Measurements from ENCODE around the gene AGFG1.

Gene AGFG1

GRCh38 chr2:227608561-227609338 is 136.8 kb downstream of the AGFG1 start:
- Histone ChIP-seq H3K36me3 (no peaks in the 10 kb centered on the region), H3K9me3 (no peaks in the 10 kb centered on the region), H3K27me3 (peaks cover 71% of the 10 kb centered on the region), H3K4me1 (ENCODE audit: control insufficient read depth in 1 of 2, insufficient read depth in 1 of 2, low read depth in 1 of 2, low read length in 1 of 2) (no peaks in the 10 kb centered on the region), H3K4me3 (ENCODE audit: low read depth in 1 of 2, low read length in 1 of 2) (no peak overlapping the region), H3K27ac (no peak overlapping the region)
- TF ChIP-seq CTCF (IDR thresholded peaks at IDR 0.05), result no peak

- H3K4me3 ChIP-seq (ENCODE audit: low read depth in 1 of 2, low read length in 1 of 2), result no peak overlapping the region
- no peak for TF ChIP-seq CTCF (IDR thresholded peaks at IDR 0.05)
These were observed 138.2 kb downstream of the AGFG1 start for GRCh38 chr2:227610123-227610522.

More at GRCh38 chr2:227610123-227610522, 138.2 kb downstream of the AGFG1 start:
- H3K27ac ChIP-seq, result no peak overlapping the region
- no peaks in the 10 kb centered on the region for H3K9me3 ChIP-seq
- H3K36me3 ChIP-seq, result no peaks in the 10 kb centered on the region
- H3K27me3 ChIP-seq, result peaks cover 68% of the 10 kb centered on the region
- H3K4me1 ChIP-seq (ENCODE audit: control insufficient read depth in 1 of 2, insufficient read depth in 1 of 2, low read depth in 1 of 2, low read length in 1 of 2), result no peaks in the 10 kb centered on the region

Data from neutrophil (primary cell).